SK-N-SH (cell line): ENCODE results near the gene LAP3. TPM values are rescaled to one million over a fixed set of nuclear protein-coding genes. Genes with fewer than 3 reads are reported as not detected.

Experiments
- CTCF ChIA-PET: fragments of 300-600, 350-600 bp; formaldehyde crosslinking; extraction: SDS; loops from one replicate; lab custom pipeline; 2021; lab: Yijun Ruan, JAX
- POLR2A ChIA-PET: fragments of 350-600 bp; sonication (Branson Sonifier 250); formaldehyde crosslinking; extraction: SDS; loops from one replicate; lab custom pipeline; 2020; ENCODE audit warnings: antibody characterized with exemption, inconsistent platforms; lab: Yijun Ruan, JAX
- DNase-seq: peaks from one replicate; pipeline ENCODE4 v3.0.0; 2012
- H2AFZ ChIP-seq: fragments of 200-600 bp; sonication (generic); 2 replicates; pipeline ENCODE4 v1.8.1; 2016; ENCODE audit warnings: antibody characterized with exemption, mild to moderate bottlenecking, low read depth
- H3F3A ChIP-seq: fragments of 200-600 bp; sonication (generic); replicated peaks from 2 replicates; pipeline ENCODE3; 2016; ENCODE audit warnings: antibody characterized with exemption, mild to moderate bottlenecking; ENCODE audit not compliant: insufficient read depth
- H3K27ac ChIP-seq, 2 experiments: fragments of 200-500 bp in 1 of 2; fragments of 200-600 bp in 1 of 2; sonication (Bioruptor generic) in 1 of 2; sonication (generic), shearing (Covaris generic) in 1 of 2; 2 replicates each; pipeline versions ENCODE4 v1.5.1 to v1.6.1; 2014 to 2016; ENCODE audit warnings: low read depth in 2 of 2, inconsistent platforms in 1 of 2, low read length in 1 of 2, mild to moderate bottlenecking in 1 of 2, mixed read lengths in 1 of 2
- H3K27me3 ChIP-seq: fragments of 200-600 bp; sonication (generic), shearing (Covaris generic); 2 replicates; pipeline ENCODE4 v1.6.1; 2016; ENCODE audit warnings: mixed run types; ENCODE audit not compliant: insufficient read depth
- H3K36me3 ChIP-seq, 2 experiments: fragments of 200-500 bp in 1 of 2; fragments of 200-600 bp in 1 of 2; sonication (Bioruptor generic) in 1 of 2; sonication (generic) in 1 of 2; replicated peaks in 1 of 2; 2 replicates each; pipeline versions ENCODE3 to v1.5.1; 2014 to 2016; ENCODE audit warnings: low read length in 1 of 2, mild to moderate bottlenecking in 1 of 2; ENCODE audit not compliant: insufficient read depth in 2 of 2, control insufficient read depth in 1 of 2
- H3K4me1 ChIP-seq, 2 experiments: fragments of 200-500 bp in 1 of 2; fragments of 200-600 bp in 1 of 2; sonication (Bioruptor generic) in 1 of 2; sonication (generic), shearing (Covaris generic) in 1 of 2; 2 replicates each; pipeline versions ENCODE4 v1.5.1 to v1.6.1; 2014 to 2016; ENCODE audit warnings: low read depth in 1 of 2, low read length in 1 of 2, mixed run types in 1 of 2; ENCODE audit not compliant: insufficient read depth in 2 of 2, control insufficient read depth in 1 of 2
- H3K4me2 ChIP-seq: fragments of 200-600 bp; sonication (generic), shearing (Covaris generic); 2 replicates; pipeline ENCODE4 v1.6.1; 2017; ENCODE audit warnings: mixed run types
- H3K4me3 ChIP-seq, 2 experiments: fragments of 200-500 bp in 1 of 2; fragments of 200-600 bp in 1 of 2; sonication (Bioruptor generic) in 1 of 2; sonication (generic), shearing (Covaris generic) in 1 of 2; 2 replicates each; pipeline versions ENCODE4 v1.5.1 to v1.8.1; 2014 to 2016; ENCODE audit warnings: low read depth in 2 of 2, inconsistent platforms in 1 of 2, low read length in 1 of 2, mild to moderate bottlenecking in 1 of 2, mixed read lengths in 1 of 2, moderate library complexity in 1 of 2
- H3K79me2 ChIP-seq: fragments of 200-600 bp; sonication (generic); 2 replicates; pipeline ENCODE4 v1.8.1; 2017; ENCODE audit warnings: mild to moderate bottlenecking; ENCODE audit not compliant: insufficient read depth
- H3K9ac ChIP-seq: fragments of 200-600 bp; sonication (generic); 2 replicates; pipeline ENCODE4 v1.6.1; 2017; ENCODE audit warnings: mixed run types
- H3K9me2 ChIP-seq: fragments of 200-600 bp; sonication (generic); 2 replicates; pipeline ENCODE4 v1.6.1; 2017; ENCODE audit warnings: mixed run types
- H3K9me3 ChIP-seq: fragments of 200-600 bp; sonication (generic); 2 replicates; pipeline ENCODE4 v1.6.1; 2017; ENCODE audit warnings: mixed run types, mild to moderate bottlenecking, moderate library complexity
- H4K20me1 ChIP-seq: fragments of 200-600 bp; sonication (generic); 2 replicates; pipeline ENCODE4 v1.6.1; 2017; ENCODE audit warnings: mild to moderate bottlenecking, mixed run types; ENCODE audit not compliant: insufficient read depth
- CTCF ChIP-seq: fragments of 200-600 bp; sonication (generic); IDR thresholded peaks from 2 replicates; pipeline ENCODE4 v1.6.1; 2017; ENCODE audit warnings: antibody characterized with exemption, mild to moderate bottlenecking, moderate library complexity
- ELF1 ChIP-seq: IDR thresholded peaks from 2 replicates; pipeline ENCODE4 v1.4.0; 2012
- FOSL2 ChIP-seq: IDR thresholded peaks from 2 replicates; pipeline ENCODE4 v1.4.0; 2012; ENCODE audit warnings: low read depth, mild to moderate bottlenecking, moderate library complexity, borderline replicate concordance
- GATA2 ChIP-seq: sonication (generic); formaldehyde crosslinking; IDR thresholded peaks from 2 replicates; pipeline ENCODE4 v1.5.0; 2020; ENCODE audit warnings: mild to moderate bottlenecking, missing genetic modification reagents
- IRF3 ChIP-seq: fragments of 150-350 bp; IDR thresholded peaks from 2 replicates; pipeline ENCODE4 v1.6.1; 2016; ENCODE audit warnings: mild to moderate bottlenecking, low read depth, low read length
- PBX3 ChIP-seq: IDR thresholded peaks from 2 replicates; pipeline ENCODE4; 2012
- RAD21 ChIP-seq: IDR thresholded peaks from 2 replicates; pipeline ENCODE4 v1.6.1; 2012; ENCODE audit warnings: mild to moderate bottlenecking, low read length
- RCOR1 ChIP-seq: fragments of 150-350 bp; IDR thresholded peaks from 2 replicates; pipeline ENCODE4 v1.6.1; 2017; ENCODE audit warnings: antibody characterized with exemption, low read length
- RFX5 ChIP-seq: IDR thresholded peaks from 2 replicates; pipeline ENCODE4 v1.6.1; 2012; ENCODE audit warnings: mild to moderate bottlenecking, improper control_type of control experiment, low read length
- SMC3 ChIP-seq: IDR thresholded peaks from 2 replicates; pipeline ENCODE4 v1.6.1; 2012; ENCODE audit warnings: low read depth, low read length, improper control_type of control experiment
- TCF12 ChIP-seq: IDR thresholded peaks from 2 replicates; pipeline ENCODE4 v1.4.0; 2012
- ZBTB33 ChIP-seq: IDR thresholded peaks from 2 replicates; pipeline ENCODE4 v1.4.0; 2012; ENCODE audit warnings: low read depth, borderline replicate concordance
- WGBS: methylation state at CpG from one replicate; pipeline ENCODE4 v1.1.6; 2017; ENCODE audit warnings: low lambda C conversion rate; 5-methylcytosine and 5-hydroxymethylcytosine counted together
- polyA plus RNA-seq, 3 experiments: library from polyadenylated mRNA; depleted of rRNA; stranded (reverse); fragments of >200 nt; gene quantifications; 2 replicates each; pipeline ENCODE4 v1.2.3, GENCODE V29; 2012

The LAP3 gene
- polyA plus RNA-seq, 1 of the 3 experiments (the other 2 are of a cell fraction), result 53.2 TPM

GRCh38 chr4:17595471-17596005 is 18.5 kb downstream of the LAP3 start:
- CTCF ChIA-PET, result interaction anchor here (1.1 to 1.3 kb wide), 2 partner anchors 10 to 19 kb away, joined by 3 to 5 read pairs; partner anchors contain the start of gene LAP3
- no peak overlapping the region for H2AFZ ChIP-seq
- no peaks in the 10 kb centered on the region for H3K27me3 ChIP-seq
- TF ChIP-seq PBX3 (no peak), GATA2 (peak; percentile 23; the same call in 1 of the 2 replicates)
- no peaks in the 10 kb centered on the region for H3K9me3 ChIP-seq
- H4K20me1 ChIP-seq, result no peaks in the 10 kb centered on the region
- H3K4me1 ChIP-seq, result no peaks in the 10 kb centered on the region
- H3K27ac ChIP-seq, result no peak overlapping the region
- H3K9me2 ChIP-seq, result no peaks in the 10 kb centered on the region
- no peaks in the 10 kb centered on the region for H3F3A ChIP-seq
- H3K4me2 ChIP-seq, result no peak overlapping the region
- no peak overlapping the region for H3K9ac ChIP-seq
- peaks cover 12 to 41% of the 10 kb centered on the region in 2 experiments for H3K36me3 ChIP-seq
- H3K4me3 ChIP-seq, result no peak overlapping the region
- POLR2A ChIA-PET, result no interaction called here
- 77% methylated on average over 6 of the region's 6 CpGs for WGBS
- H3K79me2 ChIP-seq, result no peaks in the 10 kb centered on the region
- DNase-seq, result no peak

DNA sequence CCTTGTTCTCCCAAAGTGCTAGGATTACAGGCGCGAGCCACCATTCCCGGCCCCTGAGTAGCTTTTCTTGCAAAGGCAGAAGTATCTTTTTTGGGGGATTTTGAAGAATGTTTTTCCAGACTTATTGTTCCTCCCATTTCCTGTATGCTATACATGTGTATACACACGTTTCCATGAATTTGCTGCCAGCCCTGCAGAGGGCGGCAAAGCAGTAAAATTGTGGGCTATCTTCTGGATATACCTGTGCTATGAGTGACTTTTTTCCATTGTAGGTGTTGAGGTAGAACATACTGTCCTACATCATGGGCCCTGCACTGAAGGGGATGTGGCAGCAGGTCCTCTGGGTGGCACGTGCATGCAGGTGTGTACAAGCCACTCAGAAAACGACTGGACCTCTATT is 20.5 kb downstream of the LAP3 start:
- CTCF ChIA-PET, result interaction anchor here (0.6 to 2.3 kb wide), 10 partner anchors 16 to 212 kb away, joined by 3 to 6 read pairs (median 4); partner anchors contain the start of genes DCAF16 and MED28
- TF ChIP-seq RFX5 (no peak), ZBTB33 (no peak), RAD21 (peak; percentile 65), RCOR1 (no peak), FOSL2 (no peak), SMC3 (peak; percentile 28; the same call in 1 of the 2 replicates), PBX3 (no peak), TCF12 (no peak), IRF3 (no peak), CTCF (peak; percentile 48), ELF1 (no peak)
- TF ChIP-seq, all 33 proteins: peak for 3
- H3K27me3 ChIP-seq, result no peaks in the 10 kb centered on the region
- no peak overlapping the region for H3K4me2 ChIP-seq
- no peaks in the 10 kb centered on the region for H3K79me2 ChIP-seq
- no peak overlapping the region for H3K4me3 ChIP-seq
- H2AFZ ChIP-seq, result no peak overlapping the region
- no peaks in the 10 kb centered on the region for H3F3A ChIP-seq
- H3K9me2 ChIP-seq, result no peaks in the 10 kb centered on the region
- peaks cover 12 to 49% of the 10 kb centered on the region in 2 experiments for H3K36me3 ChIP-seq
- WGBS, result 75% methylated on average over 7 of the region's 7 CpGs
- H3K4me1 ChIP-seq, result no peaks in the 10 kb centered on the region
- no peaks in the 10 kb centered on the region for H3K9me3 ChIP-seq
- no peaks in the 10 kb centered on the region for H4K20me1 ChIP-seq
- no peak overlapping the region for H3K9ac ChIP-seq
- DNase-seq, result peak; percentile 21
- no peak overlapping the region for H3K27ac ChIP-seq
- POLR2A ChIA-PET, result no interaction called here
